H9 (cell line): ENCODE results near the gene POLDIP3. TPM values are rescaled to one million over a fixed set of nuclear protein-coding genes. Genes with fewer than 3 reads are reported as not detected.

Source experiments
- DNase-seq: peaks from one replicate; pipeline ENCODE4 v3.0.0-alpha.2; 2017
- H2AFZ ChIP-seq: one replicate; pipeline ENCODE4 v1.6.1; 2013; ENCODE audit warnings: mild to moderate bottlenecking, low read length, control low read depth, moderate library complexity
- H2AK5ac ChIP-seq: 2 replicates; pipeline ENCODE4 v1.6.1; 2013; ENCODE audit warnings: low read length, control low read depth, mixed read lengths; ENCODE audit not compliant: insufficient read length
- H2BK120ac ChIP-seq: one replicate; pipeline ENCODE4 v1.6.1; 2013; ENCODE audit warnings: low read depth, mild to moderate bottlenecking, low read length, control low read depth, inconsistent platforms; ENCODE audit not compliant: poor library complexity, severe bottlenecking
- H2BK12ac ChIP-seq: 2 replicates; pipeline ENCODE4 v1.6.1; 2013; ENCODE audit warnings: low read length, control low read depth, mixed read lengths, low read depth; ENCODE audit not compliant: insufficient read length
- H2BK15ac ChIP-seq: 2 replicates; pipeline ENCODE4 v1.6.1; 2013; ENCODE audit warnings: low read depth, low read length, control low read depth
- H2BK20ac ChIP-seq: one replicate; pipeline ENCODE4 v1.6.1; 2013; ENCODE audit warnings: low read depth, mild to moderate bottlenecking, low read length, control low read depth, inconsistent platforms; ENCODE audit not compliant: poor library complexity, severe bottlenecking
- H2BK5ac ChIP-seq: 2 replicates; pipeline ENCODE4 v1.6.1; 2013; ENCODE audit warnings: low read length, control low read depth, mixed read lengths; ENCODE audit not compliant: insufficient read length
- H3K14ac ChIP-seq: 2 replicates; pipeline ENCODE4 v1.6.1; 2013; ENCODE audit warnings: low read length, control low read depth; ENCODE audit not compliant: insufficient read depth
- H3K18ac ChIP-seq: 2 replicates; pipeline ENCODE4 v1.6.1; 2013; ENCODE audit warnings: low read depth, mild to moderate bottlenecking, mixed read lengths, low read length, control low read depth; ENCODE audit not compliant: insufficient read length
- H3K23ac ChIP-seq: 2 replicates; pipeline ENCODE4 v1.6.1; 2013; ENCODE audit warnings: low read length, control low read depth, mixed read lengths, low read depth; ENCODE audit not compliant: insufficient read length
- H3K23me2 ChIP-seq: 2 replicates; pipeline ENCODE4 v1.6.1; 2013; ENCODE audit warnings: low read depth, mild to moderate bottlenecking, mixed read lengths, low read length, control low read depth; ENCODE audit not compliant: insufficient read length, poor library complexity, severe bottlenecking
- H3K27ac ChIP-seq: 2 replicates; pipeline ENCODE4 v1.5.1; 2013; ENCODE audit warnings: low read length, control low read depth, mixed read lengths, low read depth; ENCODE audit not compliant: insufficient read length
- H3K27me3 ChIP-seq: 2 replicates; pipeline ENCODE4 v1.6.1; 2013; ENCODE audit warnings: low read length, control low read depth, inconsistent platforms; ENCODE audit not compliant: insufficient read depth
- H3K4ac ChIP-seq: 2 replicates; pipeline ENCODE4 v1.6.1; 2013; ENCODE audit warnings: low read depth, mild to moderate bottlenecking, control low read depth, inconsistent platforms, low read length, moderate library complexity
- H3K4me1 ChIP-seq: 2 replicates; pipeline ENCODE4 v1.6.1; 2013; ENCODE audit warnings: low read length, control low read depth, inconsistent platforms; ENCODE audit not compliant: insufficient read depth
- H3K4me2 ChIP-seq: 2 replicates; pipeline ENCODE4 v1.6.1; 2013; ENCODE audit warnings: low read length, control low read depth, mixed read lengths; ENCODE audit not compliant: insufficient read length, insufficient read depth
- H3K56ac ChIP-seq: 2 replicates; pipeline ENCODE4 v1.6.1; 2013; ENCODE audit warnings: low read depth, mild to moderate bottlenecking, mixed read lengths, low read length, control low read depth; ENCODE audit not compliant: insufficient read length
- H3K79me1 ChIP-seq: 2 replicates; pipeline ENCODE4 v1.6.1; 2013; ENCODE audit warnings: low read depth, mild to moderate bottlenecking, moderate library complexity, low read length, control low read depth, inconsistent platforms; ENCODE audit not compliant: insufficient read depth, poor library complexity, severe bottlenecking
- H3K79me2 ChIP-seq: 2 replicates; pipeline ENCODE4 v1.6.1; 2013; ENCODE audit warnings: low read length, control low read depth, inconsistent platforms; ENCODE audit not compliant: insufficient read depth
- H3K9ac ChIP-seq: 2 replicates; pipeline ENCODE4 v1.6.1; 2013; ENCODE audit warnings: low read length, control low read depth, mixed read lengths; ENCODE audit not compliant: insufficient read length; ENCODE audit errors: extremely low read depth
- H3K9me3 ChIP-seq: one replicate; pipeline ENCODE4 v1.6.1; 2013; ENCODE audit warnings: low read depth, low read length, inconsistent platforms; ENCODE audit not compliant: control insufficient read depth
- H3T11ph ChIP-seq: one replicate; pipeline ENCODE4 v1.6.1; 2013; ENCODE audit warnings: mild to moderate bottlenecking, low read length, control low read depth, inconsistent platforms
- H4K20me1 ChIP-seq: one replicate; pipeline ENCODE4 v1.6.1; 2013; ENCODE audit not compliant: control insufficient read depth, insufficient read length, insufficient read depth
- H4K5ac ChIP-seq: 2 replicates; pipeline ENCODE4 v1.6.1; 2013; ENCODE audit warnings: low read depth, mild to moderate bottlenecking, mixed read lengths, low read length, control low read depth; ENCODE audit not compliant: insufficient read length
- H4K8ac ChIP-seq: replicated peaks from 2 replicates; pipeline ENCODE4 v1.6.1; 2013; ENCODE audit warnings: low read length, control low read depth, mixed read lengths, low read depth; ENCODE audit not compliant: insufficient read length
- H4K91ac ChIP-seq: 2 replicates; pipeline ENCODE4 v1.6.1; 2013; ENCODE audit warnings: low read depth, mild to moderate bottlenecking, moderate library complexity, mixed read lengths, low read length, control low read depth; ENCODE audit not compliant: insufficient read length
- H3K27ac Mint-ChIP-seq, 3 experiments: 2 replicates in 2 of 3; 3 replicates in 1 of 3; pipeline ENCODE4 v1.8.0; 2020 to 2021; ENCODE audit warnings: mixed read lengths in 3 of 3, mild to moderate bottlenecking in 1 of 3, moderate library complexity in 1 of 3
- H3K27me3 Mint-ChIP-seq: 2 replicates; pipeline ENCODE4 v1.8.0; 2021; ENCODE audit warnings: low read depth, mild to moderate bottlenecking, moderate library complexity, mixed read lengths
- H3K36me3 Mint-ChIP-seq, 3 experiments: 2 replicates in 2 of 3; 3 replicates in 1 of 3; pipeline ENCODE4 v1.8.0; 2020 to 2021; ENCODE audit warnings: low read depth in 3 of 3, mixed read lengths in 3 of 3; ENCODE audit not compliant: insufficient read depth in 1 of 3
- H3K4me1 Mint-ChIP-seq, 2 experiments: 2 replicates each; pipeline ENCODE4 v1.8.0; 2020; ENCODE audit warnings: mixed read lengths in 2 of 2
- H3K4me3 Mint-ChIP-seq, 2 experiments: 2 replicates in 1 of 2; 3 replicates in 1 of 2; pipeline ENCODE4 v1.8.0; 2020 to 2021; ENCODE audit warnings: mild to moderate bottlenecking in 2 of 2, mixed read lengths in 2 of 2, moderate library complexity in 1 of 2
- H3K9me3 Mint-ChIP-seq, 2 experiments: 2 replicates in 1 of 2; 3 replicates in 1 of 2; pipeline ENCODE4 v1.8.0; 2020; ENCODE audit warnings: mild to moderate bottlenecking in 2 of 2, mixed read lengths in 2 of 2, moderate library complexity in 1 of 2
- CTCF ChIP-seq: fragments of 200-600 bp; sonication (generic); conservative IDR thresholded peaks from 3 replicates; pipeline ENCODE4 v1.8.0; 2021; ENCODE audit warnings: antibody characterized with exemption, mild to moderate bottlenecking
- WGBS: extraction: QIAGEN DNeasy Blood & Tissue Kit; methylation state at CpG from one replicate; pipeline ENCODE4 v1.1.7; 2013; ENCODE audit warnings: missing lambda C conversion rate, low lambda C conversion rate, mixed read lengths; ENCODE audit not compliant: insufficient read length; ENCODE audit errors: extremely low coverage; 5-methylcytosine and 5-hydroxymethylcytosine counted together
- total RNA-seq: library from RNA; stranded (reverse); gene quantifications from 2 replicates; pipeline ENCODE4 v1.2.1, GENCODE V29; 2021

The POLDIP3 gene
- total RNA-seq, 1 experiment from 2014 or later, result 90.8 TPM

GRCh38 chr22:42636506-42636905, 21.8 kb upstream of the POLDIP3 start:
- H3K4me2 ChIP-seq, result no peak overlapping the region
- Mint-ChIP-seq H3K27me3 (no peaks in the 10 kb centered on the region), H3K27ac (no peak overlapping the region), H3K36me3 (peaks cover 3 to 39% (median 35%) of the 10 kb centered on the region in 3 experiments; a peak in 6 of 7 replicates), H3K4me3 (no peak overlapping the region), H3K9me3 (no peaks in the 10 kb centered on the region), H3K4me1 (peaks cover 4 to 5% of the 10 kb centered on the region in 2 experiments)
- H3K14ac ChIP-seq, result no peak overlapping the region
- H2AK5ac ChIP-seq, result no peak overlapping the region
- no peak overlapping the region for H2BK120ac ChIP-seq
- H3K56ac ChIP-seq, result no peak overlapping the region
- H4K8ac ChIP-seq, result no peak overlapping the region
- no peaks in the 10 kb centered on the region for H3K79me2 ChIP-seq
- no peaks in the 10 kb centered on the region for H3K23me2 ChIP-seq
- no peak overlapping the region for H2BK5ac ChIP-seq
- no peak overlapping the region for H3K23ac ChIP-seq
- no peak overlapping the region for H3K4ac ChIP-seq
- no peak overlapping the region for H3T11ph ChIP-seq
- H4K5ac ChIP-seq, result no peak overlapping the region
- DNase-seq, result no peak
- no peaks in the 10 kb centered on the region for H3K79me1 ChIP-seq
- no peaks in the 10 kb centered on the region for H3K4me1 ChIP-seq
- H3K27ac ChIP-seq, result no peak overlapping the region
- no peaks in the 10 kb centered on the region for H3K27me3 ChIP-seq
- H2BK15ac ChIP-seq, result no peak overlapping the region
- H4K91ac ChIP-seq, result no peak overlapping the region
- no peaks in the 10 kb centered on the region for H4K20me1 ChIP-seq
- no peak overlapping the region for H2AFZ ChIP-seq
- WGBS, result no CpG with 5 or more reads among the region's 17 CpGs
- H2BK20ac ChIP-seq, result no peak overlapping the region
- no peak overlapping the region for H3K18ac ChIP-seq
- H3K9ac ChIP-seq, result no peak overlapping the region
- TF ChIP-seq CTCF, result no peak
- no peak overlapping the region for H2BK12ac ChIP-seq
- H3K9me3 ChIP-seq, result no peaks in the 10 kb centered on the region
